Measurements from ENCODE around the gene CAB39. TPM values are rescaled to one million over a fixed set of nuclear protein-coding genes. Genes with fewer than 3 reads are reported as not detected.

CAB39 gene
- polyA plus RNA-seq, 1 donor from 2014 or later: 118 TPM

- no peaks in the 10 kb centered on the region for H3K79me2 ChIP-seq (replicated peaks; ENCODE audit: insufficient read depth, low read length)
- peaks cover 7% of the 10 kb centered on the region for H3K36me3 ChIP-seq (ENCODE audit: insufficient read depth, low read length)
- TF ChIP-seq CTCF (IDR thresholded peaks at IDR 0.05; ENCODE audit: poor library complexity, severe bottlenecking) (no peak), SMC3 (conservative IDR thresholded peaks at IDR 0.05; ENCODE audit: poor library complexity) (no peak), REST (IDR thresholded peaks at IDR 0.05; ENCODE audit: borderline replicate concordance) (no peak), EZH2 (IDR thresholded peaks at IDR 0.05; ENCODE audit: borderline replicate concordance, insufficient read depth, low read length, poor library complexity, severe bottlenecking) (no peak), RAD21 (conservative IDR thresholded peaks at IDR 0.05) (no peak), MXI1 (conservative IDR thresholded peaks at IDR 0.05; ENCODE audit: poor library complexity, severe bottlenecking) (no peak)
- no peak overlapping the region for H3K9ac ChIP-seq (ENCODE audit: low read length)
- H3F3A ChIP-seq (ENCODE audit: insufficient read depth, low read length, poor library complexity, severe bottlenecking): no peaks in the 10 kb centered on the region
- H2AFZ ChIP-seq (ENCODE audit: low read depth, low read length): no peak overlapping the region
- H3K9me3 ChIP-seq (ENCODE audit: low read length): no peaks in the 10 kb centered on the region
- H3K27me3 ChIP-seq (ENCODE audit: insufficient read depth, low read depth, low read length): no peaks in the 10 kb centered on the region
- H3K27ac ChIP-seq (ENCODE audit: low read length): no peak overlapping the region
- H3K9me2 ChIP-seq (ENCODE audit: insufficient read depth, low read length): no peaks in the 10 kb centered on the region
- H3K4me2 ChIP-seq (ENCODE audit: low read length): no peak overlapping the region
- no peaks in the 10 kb centered on the region for H4K20me1 ChIP-seq (ENCODE audit: insufficient read depth)
- H3K4me3 ChIP-seq (ENCODE audit: low read length): no peak overlapping the region
Observed at GRCh38 chr2:230811508-230811907, 98.9 kb downstream of the CAB39 start.

GRCh38 chr2:230812033-230812432, 99.4 kb downstream of the CAB39 start:
- no peak for TF ChIP-seq EP300 (conservative IDR thresholded peaks at IDR 0.05; ENCODE audit: poor library complexity, severe bottlenecking)
- no peak for TF ChIP-seq SMC3 (conservative IDR thresholded peaks at IDR 0.05; ENCODE audit: poor library complexity)
- no peak for TF ChIP-seq EZH2 (IDR thresholded peaks at IDR 0.05; ENCODE audit: borderline replicate concordance, insufficient read depth, low read length, poor library complexity, severe bottlenecking)
- no peak for TF ChIP-seq TAF1 (IDR thresholded peaks at IDR 0.05; ENCODE audit: low read depth)
- TF ChIP-seq CTCF (IDR thresholded peaks at IDR 0.05; ENCODE audit: poor library complexity, severe bottlenecking): no peak
- no peak for TF ChIP-seq MXI1 (conservative IDR thresholded peaks at IDR 0.05; ENCODE audit: poor library complexity, severe bottlenecking)
- no peak for TF ChIP-seq RAD21 (conservative IDR thresholded peaks at IDR 0.05)
- TF ChIP-seq REST (IDR thresholded peaks at IDR 0.05; ENCODE audit: borderline replicate concordance): no peak
- no peak for TF ChIP-seq POLR2AphosphoS5 (IDR thresholded peaks at IDR 0.05)
- no peaks in the 10 kb centered on the region for H3K79me2 ChIP-seq (replicated peaks; ENCODE audit: insufficient read depth, low read length)
- no peak overlapping the region for H3K4me2 ChIP-seq (ENCODE audit: low read length)
- no peak overlapping the region for H2AFZ ChIP-seq (ENCODE audit: low read depth, low read length)
- no peak overlapping the region for H3K27ac ChIP-seq (ENCODE audit: low read length)
- no peaks in the 10 kb centered on the region for H3F3A ChIP-seq (ENCODE audit: insufficient read depth, low read length, poor library complexity, severe bottlenecking)
- no peaks in the 10 kb centered on the region for H3K9me3 ChIP-seq (ENCODE audit: low read length)
- no peaks in the 10 kb centered on the region for H3K9me2 ChIP-seq (ENCODE audit: insufficient read depth, low read length)
- peaks cover 7% of the 10 kb centered on the region for H3K36me3 ChIP-seq (ENCODE audit: insufficient read depth, low read length)
- H4K20me1 ChIP-seq (ENCODE audit: insufficient read depth): no peaks in the 10 kb centered on the region
- no peak overlapping the region for H3K4me3 ChIP-seq (ENCODE audit: low read length)
- no peak overlapping the region for H3K9ac ChIP-seq (ENCODE audit: low read length)
- no peaks in the 10 kb centered on the region for H3K27me3 ChIP-seq (ENCODE audit: insufficient read depth, low read depth, low read length)

Data from neural cell (in vitro differentiated cells).